HepG2 (cell line): ENCODE data around the gene DDX23. TPM values are rescaled to one million over a fixed set of nuclear protein-coding genes. Genes with fewer than 3 reads are reported as not detected.

Experiments used
- CAMTA2 ChIP-seq: sonication (generic); formaldehyde crosslinking; IDR thresholded peaks from 2 replicates; pipeline ENCODE4 v1.4.0; 2020; ENCODE audit warnings: mild to moderate bottlenecking, missing genetic modification reagents, borderline replicate concordance
- EP300 ChIP-seq, 3 experiments: sonication (generic) in 1 of 3; formaldehyde crosslinking in 1 of 3; IDR thresholded peaks; 2 replicates each; pipeline versions ENCODE4 v1.5.1 to v1.6.1; 2011 to 2020; ENCODE audit warnings: low read depth in 2 of 3, low read length in 2 of 3, borderline replicate concordance in 1 of 3, improper control_type of control experiment in 1 of 3, mild to moderate bottlenecking in 1 of 3, missing genetic modification reagents in 1 of 3, moderate library complexity in 1 of 3
- GATAD2A ChIP-seq: IDR thresholded peaks from 2 replicates; pipeline ENCODE4 v1.6.1; 2016
- NCOA1 ChIP-seq: sonication (generic); formaldehyde crosslinking; IDR thresholded peaks from 2 replicates; pipeline ENCODE4 v1.9.0; 2021; ENCODE audit warnings: missing genetic modification reagents
- NCOR1 ChIP-seq: fragments of 200-600 bp; sonication (generic); IDR thresholded peaks from 2 replicates; pipeline ENCODE4 v1.7.0; 2017; ENCODE audit warnings: antibody characterized with exemption, low read length, borderline replicate concordance
- NFKB2 ChIP-seq: sonication (generic); formaldehyde crosslinking; IDR thresholded peaks from 2 replicates; pipeline ENCODE4 v1.4.0; 2020; ENCODE audit warnings: missing genetic modification reagents, borderline replicate concordance
- POLR2G ChIP-seq: fragments of 200-400 bp; formaldehyde crosslinking; IDR thresholded peaks from 2 replicates; pipeline ENCODE4 v1.6.1; 2018; ENCODE audit warnings: mild to moderate bottlenecking, low read depth, low read length, moderate library complexity
- RERE ChIP-seq: IDR thresholded peaks from 2 replicates; pipeline ENCODE4 v1.6.1; 2016; ENCODE audit warnings: low read depth, missing genetic modification reagents, missing compliant biosample characterization
- TEAD3 ChIP-seq: optimal IDR thresholded peaks from 2 replicates; pipeline ENCODE3; 2016; ENCODE audit warnings: borderline replicate concordance
- ZBTB21 ChIP-seq: sonication (generic); formaldehyde crosslinking; IDR thresholded peaks from 2 replicates; pipeline ENCODE4 v1.4.0; 2020; ENCODE audit warnings: missing genetic modification reagents
- ZNF362 ChIP-seq: sonication (generic); formaldehyde crosslinking; IDR thresholded peaks from 2 replicates; pipeline ENCODE4 v1.4.0; 2020; ENCODE audit warnings: missing genetic modification reagents, mild to moderate bottlenecking, borderline replicate concordance
- ZNF44 ChIP-seq: sonication (generic); formaldehyde crosslinking; IDR thresholded peaks from 2 replicates; pipeline ENCODE4 v1.5.1; 2020; ENCODE audit warnings: mild to moderate bottlenecking, missing genetic modification reagents
- ZNF510 ChIP-seq: sonication (generic); formaldehyde crosslinking; IDR thresholded peaks from 2 replicates; pipeline ENCODE4 v1.4.0; 2020; ENCODE audit warnings: low read depth, mild to moderate bottlenecking, missing genetic modification reagents
- ZNF563 ChIP-seq: sonication (generic); formaldehyde crosslinking; IDR thresholded peaks from 2 replicates; pipeline ENCODE4 v1.8.0; 2022; ENCODE audit warnings: mild to moderate bottlenecking, moderate library complexity, missing genetic modification reagents
- ZNF569 ChIP-seq: sonication (generic); formaldehyde crosslinking; IDR thresholded peaks from 2 replicates; pipeline ENCODE4 v1.5.0; 2020; ENCODE audit warnings: mild to moderate bottlenecking, missing genetic modification reagents, moderate library complexity, borderline replicate concordance
- polyA plus RNA-seq, 8 experiments: library from polyadenylated mRNA; depleted of rRNA in 3 of 8; stranded (reverse) in 7 of 8; unstranded in 1 of 8; fragments of >200 nt; fragmentation: Illumina TruSeq in 4 of 8; extraction: Trizol in 4 of 8; gene quantifications; 2 replicates each; pipeline versions ENCODE4 v1.2.1 to v1.2.3, GENCODE V29; 2011 to 2016; ENCODE audit warnings: low read depth in 4 of 8, missing spikeins in 1 of 8, mixed read lengths in 1 of 8; ENCODE audit not compliant: insufficient read depth in 1 of 8
- total RNA-seq, 5 experiments: library from RNA; depleted of rRNA; stranded (reverse); fragments of >200 nt; fragmentation: Illumina TruSeq; extraction: Trizol; gene quantifications; 2 replicates each; pipeline ENCODE4 v1.2.3, GENCODE V29; 2016; ENCODE audit warnings: low read depth in 1 of 5
- TF ChIP-seq, protein P1 (sequence below): sonication (generic); formaldehyde crosslinking; IDR thresholded peaks from 2 replicates; pipeline ENCODE4 v1.9.0; 2022; ENCODE audit warnings: low read depth, missing genetic modification reagents
- TF ChIP-seq, protein P2 (sequence below): sonication (generic); formaldehyde crosslinking; IDR thresholded peaks from 2 replicates; pipeline ENCODE4 v1.4.0; 2020; ENCODE audit warnings: mild to moderate bottlenecking, missing genetic modification reagents

Gene DDX23
- total and polyA plus RNA-seq, 2 of the 13 experiments (the other 11 are each of a cell fraction or from before 2014, with no cell fraction given) = 35.7 to 90.0 TPM

GRCh38 chr12:48851883-48852733, at the start of gene DDX23 (continued):
- peak; percentile 26; the same call in 1 of the 2 replicates for TF ChIP-seq ZNF563 (CRISPR knock-in tag)
- TF ChIP-seq, protein P1, sequence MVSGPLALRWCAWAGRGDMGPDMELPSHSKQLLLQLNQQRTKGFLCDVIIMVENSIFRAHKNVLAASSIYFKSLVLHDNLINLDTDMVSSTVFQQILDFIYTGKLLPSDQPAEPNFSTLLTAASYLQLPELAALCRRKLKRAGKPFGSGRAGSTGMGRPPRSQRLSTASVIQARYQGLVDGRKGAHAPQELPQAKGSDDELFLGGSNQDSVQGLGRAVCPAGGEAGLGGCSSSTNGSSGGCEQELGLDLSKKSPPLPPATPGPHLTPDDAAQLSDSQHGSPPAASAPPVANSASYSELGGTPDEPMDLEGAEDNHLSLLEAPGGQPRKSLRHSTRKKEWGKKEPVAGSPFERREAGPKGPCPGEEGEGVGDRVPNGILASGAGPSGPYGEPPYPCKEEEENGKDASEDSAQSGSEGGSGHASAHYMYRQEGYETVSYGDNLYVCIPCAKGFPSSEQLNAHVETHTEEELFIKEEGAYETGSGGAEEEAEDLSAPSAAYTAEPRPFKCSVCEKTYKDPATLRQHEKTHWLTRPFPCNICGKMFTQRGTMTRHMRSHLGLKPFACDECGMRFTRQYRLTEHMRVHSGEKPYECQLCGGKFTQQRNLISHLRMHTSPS = no peak
- TF ChIP-seq RERE (CRISPR knock-in tag) = no peak
- TF ChIP-seq ZNF362 (CRISPR knock-in tag) = no peak
- no peak for TF ChIP-seq TEAD3 (CRISPR knock-in tag)
- no peak for TF ChIP-seq NCOR1
- no peak for TF ChIP-seq NCOA1 (CRISPR knock-in tag)
- peak; percentile 83 for TF ChIP-seq POLR2G
- no peak for TF ChIP-seq ZNF569 (CRISPR knock-in tag)
- TF ChIP-seq CAMTA2 (CRISPR knock-in tag) = no peak
- TF ChIP-seq ZNF510 (CRISPR knock-in tag) = no peak; the same call in 1 of the 2 replicates
- peak; percentile 89; the same call in 1 of the 2 replicates for TF ChIP-seq ZNF44 (CRISPR knock-in tag)
- TF ChIP-seq NFKB2 (CRISPR knock-in tag) = peak; percentile 89; the same call in 1 of the 2 replicates
- TF ChIP-seq, protein P2, sequence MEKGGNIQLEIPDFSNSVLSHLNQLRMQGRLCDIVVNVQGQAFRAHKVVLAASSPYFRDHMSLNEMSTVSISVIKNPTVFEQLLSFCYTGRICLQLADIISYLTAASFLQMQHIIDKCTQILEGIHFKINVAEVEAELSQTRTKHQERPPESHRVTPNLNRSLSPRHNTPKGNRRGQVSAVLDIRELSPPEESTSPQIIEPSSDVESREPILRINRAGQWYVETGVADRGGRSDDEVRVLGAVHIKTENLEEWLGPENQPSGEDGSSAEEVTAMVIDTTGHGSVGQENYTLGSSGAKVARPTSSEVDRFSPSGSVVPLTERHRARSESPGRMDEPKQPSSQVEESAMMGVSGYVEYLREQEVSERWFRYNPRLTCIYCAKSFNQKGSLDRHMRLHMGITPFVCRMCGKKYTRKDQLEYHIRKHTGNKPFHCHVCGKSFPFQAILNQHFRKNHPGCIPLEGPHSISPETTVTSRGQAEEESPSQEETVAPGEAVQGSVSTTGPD (CRISPR knock-in tag) = peak; percentile 50; the same call in 1 of the 2 replicates
- TF ChIP-seq ZBTB21 (CRISPR knock-in tag) = no peak
- peak; percentile 20 to 39; a peak in 2 of 4 replicates for TF ChIP-seq EP300 (IDR thresholded peaks at IDR 0.05; ENCODE audit: low read depth in 2 of 2, low read length in 2 of 2)
- no peak for TF ChIP-seq EP300 (CRISPR knock-in tag; IDR thresholded peaks at IDR 0.05; ENCODE audit: borderline replicate concordance)
- TF ChIP-seq GATAD2A (CRISPR knock-in tag) = no peak
